HepG2 (cell line): Measurements from ENCODE around the gene CACNG4. TPM values are rescaled to one million over a fixed set of nuclear protein-coding genes. Genes with fewer than 3 reads are reported as not detected.
A peak's percentile ranks its signal among the peaks of the same experiment; 100 is the strongest.

Experiments used
- ATAC-seq: fragments of 200-7000 bp; cut with Tn5 transposase; 3 replicates; pipeline ENCODE4 v1.9.1; 2020; ENCODE audit warnings: mild to moderate bottlenecking, moderate library complexity
- BruUV-seq: library from RNA; stranded (reverse); fragments of 400-500 nt; replicated peaks from 2 replicates; lab custom pipeline; 2021; lab: Mats Ljungman, UMichigan
- CTCF ChIA-PET: fragments of 300-600 bp; formaldehyde crosslinking; extraction: SDS; loops from one replicate; lab custom pipeline; 2021; ENCODE audit warnings: low total read pairs, inconsistent platforms, low intra/inter-chr PET ratio; lab: Yijun Ruan, JAX
- POLR2A ChIA-PET: fragments of 350-600 bp; sonication (Branson Sonifier 250); formaldehyde crosslinking; loops from one replicate; lab custom pipeline; 2020; ENCODE audit warnings: antibody characterized with exemption, inconsistent platforms; lab: Yijun Ruan, JAX
- DNase-seq: peaks from one replicate; pipeline ENCODE4 v3.0.0-alpha.2; 2015; ENCODE audit warnings: low spot score
- FAIRE-seq: peaks from 3 replicates; lab custom pipeline; 2011; peaks lifted over from hg19 to GRCh38; lab: Jason Lieb, UNC
- H2AFZ ChIP-seq: one replicate; pipeline ENCODE4 v1.6.1; 2011; ENCODE audit warnings: low read length, inconsistent platforms
- H3K27ac ChIP-seq: fragments of 300-600 bp; 3 replicates; pipeline ENCODE4 v1.8.0; 2011; ENCODE audit warnings: mixed run types, mild to moderate bottlenecking, mixed read lengths, low read length, inconsistent platforms; ENCODE audit not compliant: insufficient read depth; ENCODE audit errors: extremely low read length
- H3K27me3 ChIP-seq, 2 experiments: fragments of 200-600 bp in 1 of 2; 2 replicates in 1 of 2; 3 replicates in 1 of 2; pipeline versions ENCODE4 v1.6.0 to v1.8.0; 2011; ENCODE audit warnings: low read length in 2 of 2, mild to moderate bottlenecking in 2 of 2, moderate library complexity in 2 of 2, inconsistent platforms in 1 of 2; ENCODE audit not compliant: insufficient read depth in 2 of 2, control insufficient read depth in 1 of 2
- H3K36me3 ChIP-seq, 2 experiments: fragments of 200-600 bp in 1 of 2; replicated peaks in 1 of 2; 2 replicates in 1 of 2; 3 replicates in 1 of 2; pipeline versions ENCODE4 v1.5.1 to v1.8.0; 2011; ENCODE audit warnings: low read length in 2 of 2, inconsistent platforms in 1 of 2; ENCODE audit not compliant: insufficient read depth in 2 of 2, control insufficient read depth in 1 of 2
- H3K4me1 ChIP-seq: 2 replicates; pipeline ENCODE4 v1.5.1; 2012; ENCODE audit warnings: low read length, inconsistent platforms; ENCODE audit not compliant: insufficient read depth
- H3K4me2 ChIP-seq: 2 replicates; pipeline ENCODE4 v1.6.0; 2011; ENCODE audit warnings: low read depth, low read length, inconsistent platforms
- H3K4me3 ChIP-seq, 3 experiments: fragments of 200-600 bp in 1 of 3; sonication (generic), shearing (Covaris generic) in 1 of 3; replicated peaks in 1 of 3; 2 replicates each; pipeline ENCODE4 v1.5.1; 2011 to 2016; ENCODE audit warnings: low read length in 3 of 3, inconsistent platforms in 2 of 3, low read depth in 2 of 3, mild to moderate bottlenecking in 2 of 3, control low read depth in 1 of 3, mixed read lengths in 1 of 3; ENCODE audit not compliant: insufficient read depth in 1 of 3
- H3K79me2 ChIP-seq: one replicate; pipeline ENCODE4 v1.6.1; 2011; ENCODE audit warnings: low read length, inconsistent platforms; ENCODE audit not compliant: insufficient read depth
- H3K9ac ChIP-seq: 2 replicates; pipeline ENCODE4 v1.6.0; 2011; ENCODE audit warnings: mild to moderate bottlenecking, low read depth, low read length, inconsistent platforms; ENCODE audit not compliant: insufficient read depth
- H3K9me3 ChIP-seq: 2 replicates; pipeline ENCODE4 v1.5.1; 2012; ENCODE audit warnings: mild to moderate bottlenecking, low read length
- H4K20me1 ChIP-seq: 2 replicates; pipeline ENCODE4 v1.6.0; 2011; ENCODE audit warnings: inconsistent platforms, mild to moderate bottlenecking, low read length, moderate library complexity; ENCODE audit not compliant: insufficient read depth
- ETV5 ChIP-seq: IDR thresholded peaks from 2 replicates; pipeline ENCODE4 v1.6.1; 2018; ENCODE audit warnings: missing biosample characterization, missing genetic modification reagents, inconsistent platforms, borderline replicate concordance
- GATA4 ChIP-seq: sonication (generic); IDR thresholded peaks from 2 replicates; pipeline ENCODE4 v1.6.1; 2016; ENCODE audit warnings: antibody characterized with exemption, low read depth, borderline replicate concordance
- KDM2A ChIP-seq: sonication (generic); formaldehyde crosslinking; IDR thresholded peaks from 2 replicates; pipeline ENCODE4 v1.4.0; 2020; ENCODE audit warnings: low read depth, missing genetic modification reagents, borderline replicate concordance
- KLF9 ChIP-seq: IDR thresholded peaks from 2 replicates; pipeline ENCODE4 v1.6.1; 2016; ENCODE audit warnings: low read depth
- NFE2L1 ChIP-seq: sonication (generic); formaldehyde crosslinking; IDR thresholded peaks from 2 replicates; pipeline ENCODE4 v1.4.0; 2020; ENCODE audit warnings: missing genetic modification reagents, mild to moderate bottlenecking, borderline replicate concordance
- NONO ChIP-seq, 2 experiments: fragments of 450-650 bp in 1 of 2; sonication (generic) in 1 of 2; formaldehyde crosslinking in 1 of 2; IDR thresholded peaks in 1 of 2; conservative IDR thresholded peaks in 1 of 2; 2 replicates each; pipeline versions ENCODE4 v1.6.1 to v1.8.0; 2017 to 2022; ENCODE audit warnings: mild to moderate bottlenecking in 1 of 2, missing genetic modification reagents in 1 of 2, moderate library complexity in 1 of 2
- PLRG1 ChIP-seq: fragments of 450-650 bp; conservative IDR thresholded peaks from 2 replicates; pipeline ENCODE4 v1.6.1; 2016
- RARA ChIP-seq: IDR thresholded peaks from 2 replicates; pipeline ENCODE4 v1.6.1; 2016; ENCODE audit warnings: missing genetic modification reagents, missing compliant biosample characterization
- RCOR2 ChIP-seq: IDR thresholded peaks from 2 replicates; pipeline ENCODE4 v1.6.1; 2016; ENCODE audit warnings: missing biosample characterization, missing genetic modification reagents
- SP5 ChIP-seq: IDR thresholded peaks from 2 replicates; pipeline ENCODE4 v1.6.1; 2016; ENCODE audit warnings: low read depth, borderline replicate concordance
- TBX3 ChIP-seq: fragments of 450-650 bp; IDR thresholded peaks from 2 replicates; pipeline ENCODE4 v1.6.1; 2017; ENCODE audit warnings: antibody characterized with exemption, mild to moderate bottlenecking, inconsistent platforms, borderline replicate concordance
- ZNF746 ChIP-seq: sonication (generic); formaldehyde crosslinking; IDR thresholded peaks from 2 replicates; pipeline ENCODE4 v1.8.0; 2022; ENCODE audit warnings: mild to moderate bottlenecking, missing genetic modification reagents
- WGBS: methylation state at CpG from one replicate; pipeline ENCODE4 v1.1.6; 2017; ENCODE audit warnings: low lambda C conversion rate; 5-methylcytosine and 5-hydroxymethylcytosine counted together
- in situ Hi-C: cut with HindIII; loops from 2 replicates; pipeline ENCODE4 v1.10.0; 2017; ENCODE audit warnings: low pct_unique_long_range_greater_than_20kb; ENCODE audit not compliant: extremely low pct_ligation_motif_present
- intact Hi-C: fragments of 100-400 bp; cut with micrococcal nuclease; formaldehyde crosslinking; loops from one replicate; pipeline ENCODE4 v1.10.0; 2022; ENCODE audit not compliant: unreplicated experiment
- polyA plus RNA-seq, 8 experiments: library from polyadenylated mRNA; depleted of rRNA in 3 of 8; stranded (reverse) in 7 of 8; unstranded in 1 of 8; fragments of >200 nt; fragmentation: Illumina TruSeq in 4 of 8; extraction: Trizol in 4 of 8; gene quantifications; 2 replicates each; pipeline versions ENCODE4 v1.2.1 to v1.2.3, GENCODE V29; 2011 to 2016; ENCODE audit warnings: low read depth in 4 of 8, missing spikeins in 1 of 8, mixed read lengths in 1 of 8; ENCODE audit not compliant: insufficient read depth in 1 of 8
- total RNA-seq, 5 experiments: library from RNA; depleted of rRNA; stranded (reverse); fragments of >200 nt; fragmentation: Illumina TruSeq; extraction: Trizol; gene quantifications; 2 replicates each; pipeline ENCODE4 v1.2.3, GENCODE V29; 2016; ENCODE audit warnings: low read depth in 1 of 5
- TF ChIP-seq, protein P1 (sequence below), 2 experiments: fragments of 450-650 bp in 1 of 2; sonication (generic) in 1 of 2; formaldehyde crosslinking in 1 of 2; IDR thresholded peaks; 2 replicates each; pipeline versions ENCODE4 v1.6.1 to v1.8.0; 2016 to 2022; ENCODE audit warnings: antibody characterized with exemption in 1 of 2, mild to moderate bottlenecking in 1 of 2, missing genetic modification reagents in 1 of 2

The CACNG4 gene
- total and polyA plus RNA-seq, 2 of the 13 experiments (the other 11 are each of a cell fraction or from before 2014, with no cell fraction given): 0.09 TPM

DNA sequence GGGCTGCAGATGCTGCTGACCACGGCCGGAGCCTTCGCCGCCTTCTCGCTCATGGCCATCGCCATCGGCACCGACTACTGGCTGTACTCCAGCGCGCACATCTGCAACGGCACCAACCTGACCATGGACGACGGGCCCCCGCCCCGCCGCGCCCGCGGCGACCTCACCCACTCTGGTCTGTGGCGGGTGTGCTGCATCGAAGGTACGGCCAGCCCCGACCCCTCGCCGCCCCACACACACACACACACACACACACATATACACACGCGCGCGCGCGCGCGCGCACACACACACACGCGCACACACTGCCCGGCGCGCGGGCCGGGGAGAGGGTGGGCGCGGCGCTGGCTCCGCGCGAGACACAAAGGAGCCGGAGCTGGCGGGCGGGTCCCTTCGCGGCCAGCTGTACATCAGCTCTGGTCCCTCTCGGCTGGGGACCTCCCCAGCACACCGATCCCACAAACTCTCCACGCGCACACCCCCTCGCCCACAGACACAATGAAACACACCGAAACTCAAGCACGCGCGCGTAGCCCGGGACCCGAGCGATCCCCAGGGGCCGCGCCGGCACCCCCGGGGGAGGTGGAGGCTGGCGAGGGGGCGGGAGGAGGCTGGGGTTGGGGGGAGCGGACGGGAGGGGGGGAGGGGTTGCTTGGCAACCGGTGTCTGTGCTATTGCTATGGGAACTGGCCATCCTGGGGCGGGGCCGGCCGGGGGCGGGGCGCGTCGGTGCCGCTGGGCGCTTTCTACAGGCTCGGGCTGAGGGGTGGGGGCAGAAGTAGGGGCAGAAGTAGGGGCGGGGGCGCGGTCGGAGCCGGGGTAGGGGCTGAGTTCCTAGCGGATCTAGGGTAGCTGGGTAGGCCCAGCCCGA lies 658 bp downstream of the CACNG4 start:
- intact Hi-C loops: loop anchor here (5.0 kb wide), 1 partner anchor 1963 kb away; no protein-coding TSS in a partner anchor
- H3K36me3 ChIP-seq: no peaks in the 10 kb centered on the region
- H3K27ac ChIP-seq: no peak overlapping the region
- no TSS peak for BruUV-seq
- H3K4me3 ChIP-seq: peak overlapping the region; percentile 27 to 66 (median 35); a peak in 4 of 6 replicates
- peaks cover 9 to 73% of the 10 kb centered on the region in 2 experiments; a peak in 4 of 5 replicates for H3K27me3 ChIP-seq
- in situ Hi-C loops: no loop called here
- H3K9ac ChIP-seq: no peak overlapping the region
- H4K20me1 ChIP-seq: no peaks in the 10 kb centered on the region
- H3K9me3 ChIP-seq: no peaks in the 10 kb centered on the region
- POLR2A ChIA-PET: no interaction called here
- CTCF ChIA-PET: no interaction called here
- peaks cover 8% of the 10 kb centered on the region; the same call in 1 of the 2 replicates for H3K4me1 ChIP-seq
- no peaks in the 10 kb centered on the region for H3K79me2 ChIP-seq
- ATAC-seq (peak; percentile 34), DNase-seq (no peak), FAIRE-seq (no peak)
- H3K4me2 ChIP-seq: peak overlapping the region; percentile 54
- WGBS: 4% methylated on average over 33 of the region's 92 CpGs
- H2AFZ ChIP-seq: no peak overlapping the region
- TF ChIP-seq KDM2A: no peak
- no peak for TF ChIP-seq RCOR2 (CRISPR knock-in tag)
- no peak for TF ChIP-seq RARA (CRISPR knock-in tag)
- no peak for TF ChIP-seq NFE2L1 (CRISPR knock-in tag)
- no peak for TF ChIP-seq GATA4
- no peak for TF ChIP-seq ETV5 (CRISPR knock-in tag)
- no peak for TF ChIP-seq PLRG1
- no peak for TF ChIP-seq NONO (IDR thresholded peaks at IDR 0.05)
- TF ChIP-seq NONO (CRISPR knock-in tag; conservative IDR thresholded peaks at IDR 0.05): no peak
- TF ChIP-seq KLF9 (CRISPR knock-in tag): no peak
- no peak for TF ChIP-seq SP5 (CRISPR knock-in tag)
- TF ChIP-seq, protein P1, sequence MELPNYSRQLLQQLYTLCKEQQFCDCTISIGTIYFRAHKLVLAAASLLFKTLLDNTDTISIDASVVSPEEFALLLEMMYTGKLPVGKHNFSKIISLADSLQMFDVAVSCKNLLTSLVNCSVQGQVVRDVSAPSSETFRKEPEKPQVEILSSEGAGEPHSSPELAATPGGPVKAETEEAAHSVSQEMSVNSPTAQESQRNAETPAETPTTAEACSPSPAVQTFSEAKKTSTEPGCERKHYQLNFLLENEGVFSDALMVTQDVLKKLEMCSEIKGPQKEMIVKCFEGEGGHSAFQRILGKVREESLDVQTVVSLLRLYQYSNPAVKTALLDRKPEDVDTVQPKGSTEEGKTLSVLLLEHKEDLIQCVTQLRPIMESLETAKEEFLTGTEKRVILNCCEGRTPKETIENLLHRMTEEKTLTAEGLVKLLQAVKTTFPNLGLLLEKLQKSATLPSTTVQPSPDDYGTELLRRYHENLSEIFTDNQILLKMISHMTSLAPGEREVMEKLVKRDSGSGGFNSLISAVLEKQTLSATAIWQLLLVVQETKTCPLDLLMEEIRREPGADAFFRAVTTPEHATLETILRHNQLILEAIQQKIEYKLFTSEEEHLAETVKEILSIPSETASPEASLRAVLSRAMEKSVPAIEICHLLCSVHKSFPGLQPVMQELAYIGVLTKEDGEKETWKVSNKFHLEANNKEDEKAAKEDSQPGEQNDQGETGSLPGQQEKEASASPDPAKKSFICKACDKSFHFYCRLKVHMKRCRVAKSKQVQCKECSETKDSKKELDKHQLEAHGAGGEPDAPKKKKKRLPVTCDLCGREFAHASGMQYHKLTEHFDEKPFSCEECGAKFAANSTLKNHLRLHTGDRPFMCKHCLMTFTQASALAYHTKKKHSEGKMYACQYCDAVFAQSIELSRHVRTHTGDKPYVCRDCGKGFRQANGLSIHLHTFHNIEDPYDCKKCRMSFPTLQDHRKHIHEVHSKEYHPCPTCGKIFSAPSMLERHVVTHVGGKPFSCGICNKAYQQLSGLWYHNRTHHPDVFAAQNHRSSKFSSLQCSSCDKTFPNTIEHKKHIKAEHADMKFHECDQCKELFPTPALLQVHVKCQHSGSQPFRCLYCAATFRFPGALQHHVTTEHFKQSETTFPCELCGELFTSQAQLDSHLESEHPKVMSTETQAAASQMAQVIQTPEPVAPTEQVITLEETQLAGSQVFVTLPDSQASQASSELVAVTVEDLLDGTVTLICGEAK (IDR thresholded peaks at IDR 0.05): no peak
- TF ChIP-seq, protein P1 (CRISPR knock-in tag; IDR thresholded peaks at IDR 0.05): no peak
- TF ChIP-seq ZNF746 (CRISPR knock-in tag): no peak
- no peak for TF ChIP-seq TBX3
